ENCODE measurements around the gene CLINT1. TPM values are rescaled to one million over a fixed set of nuclear protein-coding genes. Genes with fewer than 3 reads are reported as not detected.

Gene CLINT1
- total RNA-seq, 2 experiments from 2014 or later = 68.4 to 77.4 TPM

GRCh38 chr5:157758706-157759105 is 100.2 kb downstream of the CLINT1 start:
- Mint-ChIP-seq H3K9me3 (no peaks in the 10 kb centered on the region), H3K27me3 (no peaks in the 10 kb centered on the region), H3K27ac (no peak overlapping the region), H3K4me1 (peaks cover 8% of the 10 kb centered on the region), H3K4me3 (no peak overlapping the region), H3K36me3 (ENCODE audit: low read depth) (peaks cover 3% of the 10 kb centered on the region)
- ChIA-PET CTCF (interaction anchor here (2.1 kb wide), 1 partner anchor 15 kb away, joined by 6 read pairs; the partner anchor contains the start of gene LSM11), POLR2A (no interaction called here)
- DNase-seq = no peak

GRCh38 chr5:157756122-157756521 is 102.8 kb downstream of the CLINT1 start:
- H3K36me3 Mint-ChIP-seq (ENCODE audit: low read depth) = peaks cover 8% of the 10 kb centered on the region
- no peaks in the 10 kb centered on the region for H3K27me3 Mint-ChIP-seq
- no peak for DNase-seq
- POLR2A ChIA-PET = no interaction called here
- no peak overlapping the region for H3K27ac Mint-ChIP-seq
- H3K4me1 Mint-ChIP-seq = peaks cover 8% of the 10 kb centered on the region
- H3K9me3 Mint-ChIP-seq = no peaks in the 10 kb centered on the region
- CTCF ChIA-PET = interaction anchor here (0.7 to 0.9 kb wide), 2 partner anchors 13 to 145 kb away, joined by 3 to 4 read pairs; no protein-coding TSS in a partner anchor
- no peak overlapping the region for H3K4me3 Mint-ChIP-seq

- Mint-ChIP-seq H3K9me3 (no peaks in the 10 kb centered on the region), H3K27ac (no peak overlapping the region), H3K36me3 (ENCODE audit: low read depth) (peaks cover 5% of the 10 kb centered on the region), H3K27me3 (no peaks in the 10 kb centered on the region), H3K4me1 (peaks cover 19% of the 10 kb centered on the region), H3K4me3 (no peak overlapping the region)
- ChIA-PET POLR2A (no interaction called here), CTCF (no interaction called here)
- no peak for DNase-seq
Observed at GRCh38 chr5:157750320-157750719, 108.6 kb downstream of the CLINT1 start.

- ChIA-PET CTCF (interaction anchor here (3.8 kb wide), 1 partner anchor 13 kb away, joined by 15 read pairs; no protein-coding TSS in a partner anchor), POLR2A (no interaction called here)
- no peak overlapping the region for H3K4me3 Mint-ChIP-seq
- DNase-seq = no peak
- H3K36me3 Mint-ChIP-seq (ENCODE audit: low read depth) = peaks cover 5% of the 10 kb centered on the region
- H3K27me3 Mint-ChIP-seq = no peaks in the 10 kb centered on the region
- no peaks in the 10 kb centered on the region for H3K9me3 Mint-ChIP-seq
- H3K27ac Mint-ChIP-seq = no peak overlapping the region
- H3K4me1 Mint-ChIP-seq = peaks cover 27% of the 10 kb centered on the region
Observed at GRCh38 chr5:157749462-157749799, 109.5 kb downstream of the CLINT1 start.

- no peak overlapping the region for H3K27ac Mint-ChIP-seq
- DNase-seq = no peak
- H3K4me1 Mint-ChIP-seq = peaks cover 30% of the 10 kb centered on the region
- ChIA-PET CTCF (interaction anchor here (3.8 kb wide), 1 partner anchor 14 kb away, joined by 15 read pairs; no protein-coding TSS in a partner anchor), POLR2A (no interaction called here)
- H3K36me3 Mint-ChIP-seq (ENCODE audit: low read depth) = peaks cover 7% of the 10 kb centered on the region
- no peaks in the 10 kb centered on the region for H3K27me3 Mint-ChIP-seq
- H3K9me3 Mint-ChIP-seq = no peaks in the 10 kb centered on the region
- H3K4me3 Mint-ChIP-seq = no peak overlapping the region
Observed at GRCh38 chr5:157748760-157749461, 110.0 kb downstream of the CLINT1 start.

- Mint-ChIP-seq H3K27ac (no peak overlapping the region), H3K4me3 (no peak overlapping the region), H3K27me3 (no peaks in the 10 kb centered on the region), H3K9me3 (no peaks in the 10 kb centered on the region), H3K36me3 (ENCODE audit: low read depth) (peaks cover 5% of the 10 kb centered on the region), H3K4me1 (peaks cover 33% of the 10 kb centered on the region)
- no peak for DNase-seq
- ChIA-PET CTCF (interaction anchor here (0.6 to 3.8 kb wide), 3 partner anchors 15 to 209 kb away, joined by 3 to 15 read pairs (median 3); no protein-coding TSS in a partner anchor), POLR2A (no interaction called here)
Observed at GRCh38 chr5:157747766-157748700, 110.9 kb downstream of the CLINT1 start.

- Mint-ChIP-seq H3K4me1 (peaks cover 38% of the 10 kb centered on the region), H3K36me3 (ENCODE audit: low read depth) (peaks cover 2% of the 10 kb centered on the region), H3K4me3 (no peak overlapping the region), H3K27me3 (no peaks in the 10 kb centered on the region), H3K27ac (no peak overlapping the region), H3K9me3 (no peaks in the 10 kb centered on the region)
- ChIA-PET CTCF (interaction anchor here (0.6 to 3.8 kb wide), 3 partner anchors 15 to 208 kb away, joined by 3 to 15 read pairs (median 3); no protein-coding TSS in a partner anchor), POLR2A (no interaction called here)
- DNase-seq = no peak
Observed at GRCh38 chr5:157747173-157747740, 111.7 kb downstream of the CLINT1 start.

GRCh38 chr5:157745041-157745456 is 113.9 kb downstream of the CLINT1 start:
- CTCF ChIA-PET = interaction anchor here (1.1 to 2.6 kb wide), 2 partner anchors 9 to 417 kb away, joined by 4 to 26 read pairs; no protein-coding TSS in a partner anchor
- POLR2A ChIA-PET = no interaction called here
- Mint-ChIP-seq H3K27ac (no peak overlapping the region), H3K4me3 (peak overlapping the region; percentile 86), H3K4me1 (peaks cover 38% of the 10 kb centered on the region), H3K36me3 (ENCODE audit: low read depth) (peaks cover 5% of the 10 kb centered on the region), H3K27me3 (no peaks in the 10 kb centered on the region), H3K9me3 (no peaks in the 10 kb centered on the region)
- no peak for DNase-seq

GRCh38 chr5:157744051-157745011 is 114.6 kb downstream of the CLINT1 start:
- peak overlapping the region; percentile 86 for H3K4me3 Mint-ChIP-seq
- peaks cover 38% of the 10 kb centered on the region for H3K4me1 Mint-ChIP-seq
- peak overlapping the region; percentile 86 for H3K27ac Mint-ChIP-seq
- CTCF ChIA-PET = interaction anchor here (0.7 to 2.6 kb wide), 47 partner anchors 8 to 481 kb away, joined by 3 to 31 read pairs (median 5); partner anchors contain the start of gene THG1L
- DNase-seq = peak; percentile 34
- peaks cover 7% of the 10 kb centered on the region for H3K36me3 Mint-ChIP-seq (ENCODE audit: low read depth)
- POLR2A ChIA-PET = no interaction called here
- H3K27me3 Mint-ChIP-seq = no peaks in the 10 kb centered on the region
- no peaks in the 10 kb centered on the region for H3K9me3 Mint-ChIP-seq

- peak within 1 kb of the TSS; percentile 86 for H3K27ac Mint-ChIP-seq
- peaks cover 11% of the 10 kb centered on the region for H3K36me3 Mint-ChIP-seq (ENCODE audit: low read depth)
- DNase-seq = peak; percentile 88
- H3K27me3 Mint-ChIP-seq = no peaks in the 10 kb centered on the region
- CTCF ChIA-PET = interaction anchor here (0.5 to 2.6 kb wide), 89 partner anchors 9 to 601 kb away, joined by 3 to 31 read pairs (median 4); partner anchors contain the start of genes MED7, NIPAL4 and THG1L
- H3K4me1 Mint-ChIP-seq = peaks cover 33% of the 10 kb centered on the region
- peak within 1 kb of the TSS; percentile 86 for H3K4me3 Mint-ChIP-seq
- POLR2A ChIA-PET = no interaction called here
- no peaks in the 10 kb centered on the region for H3K9me3 Mint-ChIP-seq
Observed at GRCh38 chr5:157743163-157744050, 115.5 kb downstream of the CLINT1 start, which contains the start of gene LSM11. LSM11 (plus strand) TSS chr5:157743712; CDS start chr5:157743751, 39 bp downstream.

- Mint-ChIP-seq H3K9me3 (peaks cover 6% of the 10 kb centered on the region), H3K36me3 (ENCODE audit: low read depth) (peaks cover 25% of the 10 kb centered on the region), H3K4me3 (no peak overlapping the region), H3K27ac (no peak overlapping the region), H3K27me3 (no peaks in the 10 kb centered on the region), H3K4me1 (peaks cover 23% of the 10 kb centered on the region)
- ChIA-PET POLR2A (interaction anchor here (0.7 kb wide), 2 partner anchors 592 to 651 kb away, joined by 4 to 5 read pairs; no protein-coding TSS in a partner anchor), CTCF (interaction anchor here (1.0 to 1.1 kb wide), 2 partner anchors 9 to 351 kb away, joined by 3 to 6 read pairs; partner anchors contain the start of gene THG1L)
- DNase-seq = no peak
Observed at GRCh38 chr5:157741131-157741530, 117.8 kb downstream of the CLINT1 start.

Data from activated CD4-positive, alpha-beta T cell treated with anti-CD3 and anti-CD28 coated beads, Interleukin-2, amount 10 ng/mL, durations not matched to agents 7 days and 5 days (primary cell).